D341Med (cell line): Measurements from ENCODE around the gene GAS2L2.
"Not testable (repeated sequence)": the region's sequence is repeated elsewhere in the genome, so short reads cannot be mapped to it uniquely, and the experiment has no call there.

Experiments used
- DNase-seq: peaks from one replicate; pipeline ENCODE4 v3.0.0; 2012; ENCODE audit warnings: low spot score

GAS2L2 gene

GRCh38 chr17:35773129-35773528 lies 20.1 kb upstream of the GAS2L2 start:
- no peak for DNase-seq

- no peak for DNase-seq
Observed at GRCh38 chr17:35769895-35770486, 17.0 kb upstream of the GAS2L2 start.

DNA sequence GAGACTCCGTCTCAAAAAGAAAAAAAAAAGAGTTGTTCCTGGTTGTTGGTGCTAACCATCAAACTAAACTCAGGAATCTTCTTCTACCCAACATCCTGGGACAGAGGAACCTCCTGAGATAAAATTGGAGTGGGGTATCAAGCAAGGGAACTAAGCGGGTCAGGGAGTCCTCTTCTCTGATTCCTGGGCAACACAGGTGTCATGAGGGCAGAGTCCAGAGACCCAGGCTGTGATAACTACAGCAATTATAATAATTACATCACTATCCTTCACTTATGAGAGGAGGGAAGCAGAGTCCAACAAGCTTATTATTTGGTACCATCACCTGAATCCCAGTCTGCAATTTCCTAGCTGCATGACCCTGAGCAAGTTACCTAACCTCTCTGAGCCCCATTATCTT lies 15.8 kb upstream of the GAS2L2 start:
- no peak for DNase-seq

DNA sequence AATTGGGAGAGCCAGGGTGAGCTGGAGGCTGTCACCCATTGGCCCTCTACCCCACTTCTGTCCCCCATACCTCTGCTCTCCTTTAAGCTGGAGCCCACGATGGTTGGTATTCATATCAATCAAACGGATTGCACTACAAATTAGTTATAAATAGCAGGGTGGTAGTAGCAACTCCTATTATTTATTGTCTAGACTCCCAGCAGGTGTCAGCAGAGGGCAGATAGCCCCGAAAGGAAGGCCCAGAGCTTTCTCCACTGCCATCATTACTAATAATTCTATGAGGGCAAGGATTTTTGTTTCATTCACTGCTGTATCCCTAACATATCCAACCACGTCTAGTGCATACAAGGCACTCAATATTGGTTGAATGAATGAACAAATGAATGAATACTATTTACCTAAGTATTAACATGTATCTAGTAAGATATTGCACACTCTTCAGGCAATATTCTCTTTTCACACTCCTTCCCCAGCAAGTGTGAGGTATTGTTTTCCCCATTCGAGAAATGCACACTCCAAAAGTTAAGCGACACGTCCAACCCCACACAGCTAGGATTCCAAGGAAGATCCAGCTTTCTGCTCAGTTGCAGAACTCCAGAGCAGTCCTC lies 14.0 kb upstream of the GAS2L2 start:
- no peak for DNase-seq

DNA sequence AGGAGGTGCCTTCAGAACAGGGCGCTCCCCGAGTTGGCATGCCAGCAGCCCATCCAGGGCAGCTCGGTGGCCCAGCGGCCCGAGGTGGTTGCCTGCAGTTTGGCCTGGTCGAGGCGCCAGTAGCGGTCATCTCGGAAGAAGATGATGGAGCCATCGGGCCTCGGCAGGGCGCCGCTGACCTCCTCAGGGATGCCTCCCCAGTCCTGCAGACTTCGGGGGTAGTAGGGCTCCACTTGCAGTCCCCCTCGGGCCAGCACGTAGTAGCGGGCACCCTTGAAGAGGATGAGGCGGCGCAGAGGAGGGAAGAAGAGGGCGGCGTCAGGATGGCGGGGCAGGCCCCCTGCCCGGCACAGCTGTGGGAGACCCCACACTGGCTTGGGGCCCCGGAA lies 13.4 kb upstream of the GAS2L2 start:
- no peak for DNase-seq

DNA sequence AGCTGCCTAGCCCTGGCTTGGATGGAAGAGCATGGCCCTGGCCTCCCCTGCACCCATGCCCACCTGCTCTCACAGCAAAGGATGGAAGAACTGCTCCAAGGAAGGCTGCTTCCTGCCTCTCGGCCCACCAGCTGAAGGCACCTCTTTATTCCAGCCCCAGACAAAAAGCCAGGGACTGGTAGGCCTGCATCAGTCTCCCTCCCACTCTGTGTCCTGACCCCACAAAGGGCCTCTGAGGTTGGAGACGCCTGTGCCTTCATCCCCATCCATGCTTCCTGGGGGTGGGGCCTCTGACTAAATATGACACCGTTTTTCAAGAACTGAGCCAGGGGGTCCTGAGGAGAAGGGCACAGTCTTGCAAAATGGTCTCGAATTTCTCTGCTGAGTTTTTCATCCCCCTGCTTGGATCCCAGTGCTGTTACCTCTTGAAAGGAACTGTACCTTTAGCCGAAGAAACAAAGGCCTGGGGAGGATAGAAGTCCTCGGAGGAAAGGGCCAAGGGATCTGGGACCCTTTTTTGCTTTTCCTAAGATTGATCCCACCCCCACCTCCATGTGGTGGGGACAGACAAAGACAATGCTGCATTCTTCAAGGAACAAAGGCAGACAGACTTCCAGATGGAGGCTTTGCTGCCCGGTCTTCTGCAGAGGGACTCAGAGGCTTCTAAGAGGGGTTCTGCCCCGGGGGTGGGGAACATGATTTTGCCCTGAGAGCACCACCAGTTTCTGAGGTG lies 12.9 kb upstream of the GAS2L2 start:
- no peak for DNase-seq

DNA sequence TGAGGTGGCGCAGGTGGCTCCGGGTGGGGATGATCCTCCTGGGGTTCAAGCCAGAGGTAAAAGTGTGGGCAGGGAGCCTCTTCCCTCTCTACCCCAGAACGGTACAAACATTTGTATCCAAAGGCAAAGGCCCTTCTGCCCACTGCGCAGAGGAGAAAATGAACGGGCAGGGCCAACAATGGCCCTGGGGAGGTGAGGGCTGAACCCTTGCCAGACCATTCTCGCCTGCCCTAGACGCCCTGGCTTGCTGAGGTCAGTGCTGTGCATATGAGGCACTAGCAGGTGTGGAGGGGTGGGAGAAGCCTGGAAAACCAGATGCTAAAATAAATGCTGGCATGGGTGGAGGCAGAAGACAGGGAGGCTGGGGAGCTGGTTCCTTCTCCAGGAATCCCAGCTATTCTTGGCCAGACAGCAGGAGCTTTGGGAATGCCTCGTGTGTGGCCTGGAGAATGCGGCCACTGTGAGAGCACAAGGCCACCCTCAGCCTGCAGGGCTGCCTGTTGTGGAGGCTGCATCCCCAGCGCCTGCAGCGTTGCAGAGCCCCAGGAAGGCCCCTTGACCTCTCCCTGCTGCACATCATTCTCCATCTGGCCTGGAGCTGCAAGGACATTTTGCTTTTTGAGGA lies 12.2 kb upstream of the GAS2L2 start:
- DNase-seq, result no peak

DNA sequence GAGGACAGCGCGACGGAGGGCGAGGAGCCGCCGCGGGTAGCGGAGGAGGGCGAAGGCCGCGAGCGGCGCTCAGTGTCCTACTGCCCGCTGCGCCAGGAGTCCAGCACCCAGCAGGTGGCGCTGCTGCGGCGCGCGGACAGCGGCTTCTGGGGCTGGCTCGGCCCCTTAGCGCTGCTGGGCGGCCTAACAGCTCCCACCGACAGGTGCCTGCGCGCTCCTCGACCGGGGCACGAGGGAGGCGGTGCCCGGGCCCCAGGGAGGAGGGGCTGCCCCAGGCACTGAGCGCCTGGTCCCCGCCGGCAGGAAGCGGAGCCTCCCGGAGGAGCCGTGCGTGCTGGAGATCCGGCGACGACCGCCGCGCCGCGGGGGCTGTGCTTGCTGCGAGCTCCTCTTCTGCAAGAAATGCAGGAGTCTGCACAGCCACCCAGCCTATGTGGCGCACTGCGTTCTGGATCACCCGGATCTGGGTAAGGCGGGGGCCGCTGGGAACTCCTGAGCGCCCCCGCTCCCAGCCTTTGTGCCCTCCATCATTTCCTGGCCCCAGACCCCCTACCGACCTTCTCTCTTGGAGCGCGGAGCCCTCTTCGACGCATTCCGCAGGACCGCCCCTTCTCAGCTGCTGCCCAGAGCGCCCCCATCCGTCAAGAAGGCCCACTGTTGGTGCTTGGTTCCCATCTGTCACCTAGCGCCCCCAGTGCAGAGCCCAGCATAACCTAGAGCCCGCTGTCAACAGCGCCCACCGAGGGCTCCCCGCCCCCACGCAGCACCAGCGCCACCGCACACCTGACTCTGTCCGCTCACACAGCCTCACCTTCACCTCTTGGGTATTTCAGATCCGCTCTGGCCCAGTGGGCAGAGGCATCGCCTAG lies 11.3 kb upstream of the GAS2L2 start:
- DNase-seq, result peak; percentile 99

- DNase-seq, result no peak
Observed at GRCh38 chr17:35763767-35764122, 10.7 kb upstream of the GAS2L2 start.

DNA sequence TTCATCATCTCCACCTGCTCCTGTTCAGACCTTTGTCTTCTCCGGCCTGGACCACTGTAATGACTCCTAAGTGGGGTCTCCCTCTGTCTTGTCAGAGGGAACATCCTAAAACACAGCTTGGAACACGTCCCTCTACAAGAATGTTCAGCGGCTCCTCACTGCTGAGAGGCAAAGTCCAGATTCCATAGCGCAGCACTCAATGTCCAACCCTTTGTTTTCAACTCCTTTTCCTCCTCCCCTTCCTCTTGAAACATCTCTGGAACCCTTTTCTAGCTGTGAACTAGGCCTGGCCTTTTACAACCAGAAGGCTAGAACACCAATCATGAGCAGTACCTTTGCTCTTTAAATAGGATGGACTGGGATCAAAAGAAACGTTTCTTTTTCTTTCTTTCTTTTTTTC lies 8.6 kb upstream of the GAS2L2 start:
- no peak for DNase-seq

DNA sequence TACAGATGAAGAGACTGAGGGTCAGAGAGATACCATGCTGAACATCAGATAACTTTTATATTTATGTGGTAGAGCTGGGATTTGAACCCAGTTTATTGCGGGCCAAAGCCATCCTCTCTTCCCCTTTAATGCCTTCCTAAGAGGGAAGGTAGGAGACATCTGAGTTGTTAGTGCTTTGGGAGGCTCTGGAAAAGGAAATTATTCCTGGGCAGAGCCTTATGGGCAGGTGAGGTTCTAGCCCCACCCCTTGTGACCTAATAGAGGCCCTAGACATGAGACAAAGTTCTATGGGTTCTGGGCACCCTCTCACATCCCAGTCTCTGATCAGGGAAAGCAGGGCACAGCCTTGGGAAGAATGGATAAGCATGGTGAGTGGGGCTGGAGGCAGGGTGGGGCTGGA lies 7.5 kb upstream of the GAS2L2 start, which contains the start of gene C17orf50:
TSS of gene C17orf50 (plus strand) at position 301 of the 400 bp plus-strand sequence. CDS start at position 356, 55 bp downstream.
- no peak for DNase-seq

DNA sequence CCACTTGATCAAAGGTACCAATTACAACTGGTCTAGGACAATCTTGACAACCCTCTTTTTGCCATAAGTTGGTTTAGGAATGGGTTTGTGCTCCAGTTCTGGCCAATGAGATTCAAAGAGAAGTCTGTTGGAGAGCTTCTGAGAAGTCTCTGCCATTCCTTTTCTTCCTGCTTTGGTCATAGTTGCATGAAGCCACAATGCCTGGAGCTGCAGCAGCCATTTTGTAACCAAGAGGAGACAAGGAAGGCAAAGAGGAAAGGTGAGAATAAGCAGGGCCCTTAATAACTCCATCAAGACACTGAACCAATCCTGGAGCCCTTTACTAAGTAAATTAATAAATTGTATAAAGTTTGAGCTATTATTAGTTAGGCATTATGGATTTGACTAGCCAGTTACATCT lies 4.2 kb upstream of the GAS2L2 start:
- no peak for DNase-seq

GRCh38 chr17:35752471-35752870 lies 568 bp downstream of the GAS2L2 start:
- no peak for DNase-seq

- not testable (repeated sequence) for DNase-seq
Observed at GRCh38 chr17:35751541-35751940, 1.5 kb downstream of the GAS2L2 start.

DNA sequence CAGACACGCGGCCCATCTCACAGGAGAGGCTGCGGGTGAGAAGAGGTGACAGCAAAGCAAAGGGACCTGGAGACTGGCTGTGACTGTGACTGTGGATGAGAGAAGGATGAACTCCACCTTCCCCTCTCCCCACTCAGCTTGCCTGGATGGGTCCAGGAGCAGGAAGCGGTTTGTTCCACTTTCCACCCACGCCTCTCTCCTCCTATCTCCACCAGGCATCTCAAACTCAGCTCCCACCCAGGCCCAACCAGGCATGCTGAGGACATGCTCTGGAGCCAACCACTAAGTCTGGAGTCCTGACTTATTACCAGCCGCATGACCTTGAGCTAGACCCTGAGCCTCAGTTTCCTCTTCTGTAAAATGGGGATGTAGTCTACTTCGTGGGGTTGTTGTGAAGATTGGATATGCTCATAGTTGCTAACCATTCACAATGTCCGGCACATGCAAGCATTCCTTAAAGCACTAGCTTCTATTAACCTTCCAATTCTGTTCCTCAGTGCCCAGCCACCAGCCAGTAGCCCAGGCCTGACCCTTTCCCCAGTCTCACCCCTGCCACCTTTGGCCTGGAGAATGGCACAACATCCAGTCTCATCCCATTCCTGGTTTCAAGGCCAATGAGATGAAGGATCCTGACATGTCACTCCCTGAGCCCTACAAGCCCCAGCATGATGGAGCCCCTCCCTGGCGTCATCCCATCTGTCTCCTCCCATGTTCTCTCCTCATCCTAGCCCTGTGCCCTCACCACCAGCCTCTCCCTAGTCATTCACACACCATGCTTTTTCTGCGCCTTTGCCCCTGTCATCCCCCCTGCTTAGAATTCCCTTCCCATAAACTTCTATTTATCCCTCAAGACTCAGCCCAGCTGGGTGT lies 2.3 kb downstream of the GAS2L2 start:
- DNase-seq, result no peak

- no peak for DNase-seq
Observed at GRCh38 chr17:35749560-35750412, 3.3 kb downstream of the GAS2L2 start.

DNA sequence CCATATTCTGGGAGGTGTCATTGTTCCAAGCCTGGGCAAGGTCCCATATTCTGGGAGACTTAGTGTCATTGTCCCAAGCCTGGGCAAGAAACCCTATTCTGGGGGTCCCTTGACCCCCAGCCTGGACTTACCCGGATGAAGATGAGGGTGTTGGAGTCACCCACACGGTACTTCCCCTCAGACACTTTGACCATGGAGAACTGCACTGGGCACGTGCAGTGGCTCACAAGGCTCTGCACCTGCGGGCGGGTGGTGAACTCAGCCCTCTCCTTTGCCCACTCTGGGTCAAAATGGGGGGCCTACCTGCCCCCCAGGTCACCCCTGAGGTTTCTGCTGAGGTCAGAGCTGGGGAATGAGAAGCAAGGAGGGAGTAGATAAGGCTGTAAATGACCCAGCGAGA lies 4.1 kb downstream of the GAS2L2 start:
- DNase-seq, result no peak

- no peak for DNase-seq
Observed at GRCh38 chr17:35748341-35748841, 4.6 kb downstream of the GAS2L2 start.

GRCh38 chr17:35747540-35748017 lies 5.5 kb downstream of the GAS2L2 start:
- DNase-seq, result peak; percentile 91
